Aorta (tissue), 5 donors: Measurements from ENCODE around the gene TBC1D13. TPM values are rescaled to one million over a fixed set of nuclear protein-coding genes. Genes with fewer than 3 reads are reported as not detected.
A peak's percentile ranks its signal among the peaks of the same experiment; 100 is the strongest.

Source experiments
- ATAC-seq: fragments of 200-7000 bp; cut with Tn5 transposase; one replicate; pipeline ENCODE4 v1.9.1; 2022; ENCODE audit warnings: moderate library complexity; ENCODE audit not compliant: low FRiP score
- DNase-seq, 2 donors: peaks; one replicate each; pipeline ENCODE4 v3.0.0-alpha.2; 2020
- H3K27ac ChIP-seq, 2 donors: one replicate each; pipeline ENCODE4 v1.5.1; 2013; ENCODE audit warnings: low read length in 2 of 2, mild to moderate bottlenecking in 2 of 2, moderate library complexity in 2 of 2, control low read depth in 1 of 2, inconsistent platforms in 1 of 2, low read depth in 1 of 2
- H3K27me3 ChIP-seq, 2 donors: one replicate each; pipeline ENCODE4 v1.6.1; 2013; ENCODE audit warnings: control low read depth in 1 of 2, low read length in 1 of 2, mild to moderate bottlenecking in 1 of 2, moderate library complexity in 1 of 2; ENCODE audit not compliant: insufficient read depth in 2 of 2, control insufficient read depth in 1 of 2
- H3K36me3 ChIP-seq, 2 donors: one replicate each; pipeline ENCODE4 v1.6.1; 2013; ENCODE audit warnings: control low read depth in 1 of 2, low read length in 1 of 2, mild to moderate bottlenecking in 1 of 2; ENCODE audit not compliant: insufficient read depth in 2 of 2, control insufficient read depth in 1 of 2
- H3K4me1 ChIP-seq, 2 donors: one replicate each; pipeline ENCODE4 v1.6.1; 2013; ENCODE audit warnings: low read length in 2 of 2, control low read depth in 1 of 2, mild to moderate bottlenecking in 1 of 2, moderate library complexity in 1 of 2; ENCODE audit not compliant: insufficient read depth in 2 of 2, control insufficient read depth in 1 of 2
- H3K4me3 ChIP-seq, 2 donors: one replicate each; pipeline ENCODE4 v1.5.1; 2013; ENCODE audit warnings: low read length in 2 of 2, control low read depth in 1 of 2, mild to moderate bottlenecking in 1 of 2
- H3K9me3 ChIP-seq: one replicate; pipeline ENCODE4 v1.6.1; 2013; ENCODE audit warnings: mild to moderate bottlenecking, low read length; ENCODE audit not compliant: control insufficient read depth
- WGBS, 2 donors: extraction: QIAGEN DNeasy Blood & Tissue Kit; methylation state at CpG; one replicate each; pipeline ENCODE4 v1.1.7; 2013; 5-methylcytosine and 5-hydroxymethylcytosine counted together
- intact Hi-C, 2 donors: fragments of 100-400 bp; cut with DNase I; formaldehyde crosslinking; loops; one replicate each; pipeline versions ENCODE4 v1.14.2 to v1.15.0; 2022
- polyA plus RNA-seq, 2 donors: library from polyadenylated mRNA; stranded (reverse); fragments of 200-250 nt; gene quantifications; one replicate each; pipeline ENCODE4 v1.2.3, GENCODE V29; 2013
- total RNA-seq, 2 donors: library from RNA; stranded (reverse); fragmentation: NEBNext Ultra II Directional; extraction: Animal tissue kit (Norgen Biotek cat#: 25700); gene quantifications; one replicate each; pipeline ENCODE4 v1.2.1, GENCODE V29; 2021
- donor health status: healthy with polysubstance abuse.
- donor health status: Bipolar disorder and iron deficiency.
- donor health status: DM: no; HTN: no; CAD: no.
- donor health status: DM: no; HTN: no; CAD: no.
- donor health status: DM: yes; HTN: yes; CAD: no.

TBC1D13 gene
- total and polyA plus RNA-seq, 4 donors, result 9.0 to 27.7 (median 22.6) TPM

DNA sequence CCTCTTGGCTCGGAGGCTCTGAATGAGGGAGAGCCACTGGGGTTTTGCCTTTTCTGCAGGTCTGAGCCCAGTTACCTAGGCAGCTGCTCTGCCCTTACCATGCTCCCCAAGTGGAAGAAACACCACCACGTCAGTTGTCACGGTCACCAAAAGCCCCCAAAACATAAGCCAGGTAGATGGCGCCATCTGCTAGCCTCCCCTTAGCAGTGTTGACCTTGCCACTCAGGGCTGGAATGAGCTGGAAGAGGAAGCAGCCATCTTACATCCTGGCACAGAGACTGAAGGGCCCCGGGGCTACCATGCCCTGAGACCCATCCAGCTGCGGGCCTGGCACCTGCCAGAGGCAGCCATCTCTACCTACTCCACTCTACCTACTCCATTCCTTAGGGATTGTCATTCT, 22.7 kb upstream of the TBC1D13 start:
- 74 to 85% methylated on average over 6 of the region's 6 CpGs for WGBS, 2 donors
- DNase-seq, result no peak
- H3K9me3 ChIP-seq, result no peaks in the 10 kb centered on the region
- no peak overlapping the region for H3K4me3 ChIP-seq
- no peaks in the 10 kb centered on the region for H3K4me1 ChIP-seq
- H3K36me3 ChIP-seq, result no peaks in the 10 kb centered on the region
- intact Hi-C loops, result no loop called here
- H3K27me3 ChIP-seq, result no peaks in the 10 kb centered on the region
- no peak for ATAC-seq
- no peak overlapping the region for H3K27ac ChIP-seq

DNA sequence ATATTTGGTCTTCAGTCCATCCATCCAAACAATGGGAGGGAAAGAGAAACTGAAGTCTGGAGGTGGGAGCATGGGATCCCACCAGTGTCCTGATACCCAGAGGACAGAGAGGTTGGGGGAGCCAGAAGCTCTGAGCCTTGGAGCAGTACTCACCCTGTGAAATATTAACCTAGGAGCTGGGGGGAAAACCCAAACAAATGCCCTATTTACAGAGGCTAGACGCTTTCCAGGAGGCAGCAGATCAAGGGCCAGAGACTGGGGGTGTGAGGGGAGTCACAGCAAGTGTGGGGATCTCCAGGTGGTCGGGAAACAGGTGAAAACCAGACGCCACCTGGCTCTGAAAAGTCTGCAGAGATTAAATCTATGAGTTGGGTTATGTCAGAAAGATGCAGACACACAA, 21.6 kb upstream of the TBC1D13 start:
- H3K4me3 ChIP-seq, result no peak overlapping the region

DNA sequence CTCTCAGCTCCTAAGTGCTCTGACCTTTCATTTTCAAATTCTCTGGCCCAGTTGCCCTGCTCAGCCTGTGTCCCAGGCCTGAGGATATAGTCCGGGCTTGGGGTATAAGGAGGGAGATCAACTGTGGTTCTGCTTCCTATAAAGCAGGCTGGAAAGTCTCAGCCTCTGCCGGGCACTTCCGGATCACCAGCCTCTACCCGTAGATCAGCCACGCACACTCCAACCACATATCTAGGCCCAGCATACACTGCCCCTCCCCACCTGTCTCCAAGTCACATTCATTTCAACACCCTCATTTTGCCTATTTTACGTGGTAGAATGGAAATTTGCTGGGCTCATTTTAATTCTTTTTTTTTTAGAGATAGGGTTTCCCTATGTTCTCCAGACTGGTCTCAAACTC, 18.4 kb upstream of the TBC1D13 start:
- no peaks in the 10 kb centered on the region for H3K4me1 ChIP-seq
- H3K36me3 ChIP-seq, result no peaks in the 10 kb centered on the region
- no peak for ATAC-seq
- WGBS, 2 donors, result 80 to 83% methylated on average over 6 of the region's 6 CpGs
- DNase-seq, result no peak
- no peaks in the 10 kb centered on the region for H3K9me3 ChIP-seq
- intact Hi-C loops, result no loop called here
- no peak overlapping the region for H3K27ac ChIP-seq
- no peaks in the 10 kb centered on the region for H3K27me3 ChIP-seq
- no peak overlapping the region for H3K4me3 ChIP-seq

More for the DNA sequence above, 21.6 kb upstream of the TBC1D13 start:
- Histone ChIP-seq H3K27ac (no peak overlapping the region), H3K4me1 (no peaks in the 10 kb centered on the region), H3K9me3 (no peaks in the 10 kb centered on the region), H3K36me3 (no peaks in the 10 kb centered on the region), H3K27me3 (no peaks in the 10 kb centered on the region)
- intact Hi-C loops, result no loop called here
- ATAC-seq (no peak), DNase-seq (no peak)
- WGBS, 2 donors, result 84 to 85% methylated on average over 3 of the region's 3 CpGs

DNA sequence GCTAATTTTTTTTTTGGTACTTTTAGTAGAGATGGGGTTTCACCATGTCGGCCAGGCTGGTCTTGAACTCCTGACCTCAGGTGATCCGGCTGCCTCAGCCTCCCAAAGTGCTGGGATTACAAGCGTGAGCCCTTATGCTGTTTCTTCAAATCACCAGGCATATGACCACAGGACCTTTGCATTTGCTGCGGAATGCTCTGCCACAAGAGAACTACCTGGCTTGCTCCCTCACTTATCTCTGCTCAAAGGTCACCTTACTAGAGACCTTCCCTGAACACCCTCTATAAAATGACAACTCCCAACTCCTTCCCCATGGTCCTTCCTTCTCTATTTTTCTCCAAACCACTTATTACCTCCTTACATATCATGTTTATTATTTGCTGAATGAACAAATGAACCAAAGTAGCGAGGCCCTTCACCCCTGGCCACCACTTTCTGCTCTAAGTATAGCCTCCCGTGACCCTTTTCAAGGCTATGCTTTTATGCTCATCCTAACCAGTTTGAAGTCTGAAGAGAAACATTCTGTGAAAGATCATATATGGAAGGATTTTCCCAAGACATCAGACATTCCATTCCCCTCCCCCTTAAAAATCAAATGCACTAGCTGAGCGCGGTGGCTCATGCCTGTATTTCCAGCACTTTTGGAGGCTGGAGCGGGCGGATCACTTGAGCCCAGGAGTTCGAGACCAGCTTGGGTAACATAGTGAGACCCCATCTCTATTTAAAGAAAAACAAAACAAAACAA, 16.6 kb upstream of the TBC1D13 start:
- DNase-seq (peak in 1 of 2 donors; percentile 21), ATAC-seq (no peak)
- H3K4me1 ChIP-seq, result no peaks in the 10 kb centered on the region
- 68 to 71% methylated on average over 11 of the region's 11 CpGs for WGBS, 2 donors
- H3K4me3 ChIP-seq, result peak overlapping the region; percentile 60 to 85
- no peak overlapping the region for H3K27ac ChIP-seq
- H3K27me3 ChIP-seq, result no peaks in the 10 kb centered on the region
- intact Hi-C loops, result no loop called here
- no peaks in the 10 kb centered on the region for H3K36me3 ChIP-seq
- no peaks in the 10 kb centered on the region for H3K9me3 ChIP-seq

DNA sequence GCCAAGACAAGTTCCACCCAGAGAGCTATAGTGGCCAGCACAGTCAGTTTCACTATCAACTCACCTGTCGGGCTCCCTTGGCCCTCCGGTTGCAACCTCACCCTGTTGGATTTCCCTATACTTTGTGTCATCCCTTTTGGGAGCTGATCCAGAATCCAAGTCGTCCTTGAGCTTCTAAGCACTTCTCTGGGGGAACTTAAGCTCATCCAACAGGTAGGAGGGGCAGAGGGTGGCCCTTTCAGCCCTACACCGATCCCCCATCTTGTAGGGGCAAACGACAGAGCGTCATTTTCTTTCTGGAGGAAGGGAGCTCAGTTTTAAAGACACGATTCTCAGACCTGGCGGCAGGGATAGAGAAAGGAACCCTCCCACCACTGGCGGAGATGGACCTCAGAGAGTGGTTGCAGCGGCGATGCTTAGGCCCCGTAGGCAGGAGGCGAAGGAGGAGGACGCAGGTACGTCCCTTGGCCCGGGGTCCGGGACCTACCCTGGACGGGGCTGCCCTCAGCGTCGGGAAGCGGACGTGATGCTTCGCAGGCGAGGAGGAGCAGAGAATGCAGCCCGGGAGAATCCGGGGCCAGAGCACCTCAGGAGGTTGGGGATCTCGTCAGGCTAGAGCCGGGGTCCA, 15.8 kb upstream of the TBC1D13 start:
- ATAC-seq, result peak; percentile 54
- H3K4me1 ChIP-seq, result no peaks in the 10 kb centered on the region
- H3K4me3 ChIP-seq, result peak overlapping the region; percentile 60 to 85
- no peaks in the 10 kb centered on the region for H3K27me3 ChIP-seq
- 1% methylated on average over 25 to 28 of the region's 28 CpGs for WGBS, 2 donors
- peak in 1 of 2 donors; percentile 78 for DNase-seq
- H3K27ac ChIP-seq, result peak overlapping the region in 1 of 2 donors; percentile 49
- no peaks in the 10 kb centered on the region for H3K9me3 ChIP-seq
- H3K36me3 ChIP-seq, result no peaks in the 10 kb centered on the region
- intact Hi-C loops, result no loop called here

DNA sequence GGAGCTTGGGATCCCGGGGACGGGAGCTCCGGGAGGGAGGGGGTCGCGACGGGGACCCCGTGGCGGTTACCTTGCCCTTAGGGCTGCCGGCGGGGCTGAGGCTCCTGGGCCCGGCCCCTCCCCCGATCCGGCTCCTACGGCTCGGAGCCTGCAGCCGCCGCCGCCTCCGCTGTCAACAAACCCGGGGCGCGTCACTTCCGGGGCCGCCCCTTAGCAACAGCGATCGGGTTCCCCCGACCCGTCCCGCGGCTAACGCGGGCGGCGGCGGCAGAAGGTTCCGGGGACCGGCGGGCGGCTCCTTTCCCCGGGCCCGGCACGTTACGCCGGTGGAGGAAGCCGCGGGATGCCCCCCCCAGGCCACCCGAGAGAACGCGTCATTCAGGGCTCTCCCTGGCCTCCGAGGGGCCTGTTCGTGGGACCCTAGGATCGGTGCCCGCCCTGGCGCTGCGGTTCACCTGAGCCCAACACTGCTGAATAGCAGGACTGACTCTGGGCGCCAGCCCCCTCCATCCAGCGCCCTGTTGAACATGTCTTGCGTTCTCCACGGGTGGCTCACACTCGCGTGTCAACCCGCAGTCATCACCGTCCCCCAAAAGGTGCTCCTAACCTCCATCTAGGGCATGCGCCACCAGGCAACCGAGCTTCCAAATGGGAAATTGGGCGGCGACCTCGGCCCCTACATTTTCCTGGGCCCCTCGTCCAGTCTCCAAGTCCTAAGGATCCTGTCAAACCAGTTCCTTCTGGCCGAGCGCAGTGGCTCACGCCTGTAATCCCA, 15.1 kb upstream of the TBC1D13 start, which contains the start of gene ZER1:
Gene ZER1, minus strand, starts transcription at position 183 of the 775 bp plus-strand sequence. CDS start 16,362 bp downstream, outside the sequence.
- peak; percentile 99 for ATAC-seq

DNA sequence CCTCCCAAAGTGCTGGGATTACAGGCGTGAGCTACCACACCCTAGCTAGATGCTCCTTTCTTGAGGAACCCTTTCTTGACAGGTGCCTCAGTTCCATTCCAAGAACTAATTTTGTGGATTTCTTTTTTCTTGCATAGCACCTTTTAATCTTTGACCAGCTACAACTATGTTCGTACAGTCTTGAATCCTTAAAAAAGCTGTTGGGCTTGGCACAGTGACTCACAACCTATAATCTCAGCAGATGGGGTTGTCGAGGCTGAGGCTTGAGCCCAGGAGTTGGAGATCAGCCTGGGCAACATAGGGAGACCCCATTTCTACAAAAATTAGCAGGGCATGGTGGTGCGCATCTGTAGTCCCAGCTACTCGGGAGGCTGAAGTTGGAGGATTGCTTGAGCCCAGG, 14.0 kb upstream of the TBC1D13 start:
- no peaks in the 10 kb centered on the region for H3K36me3 ChIP-seq
- intact Hi-C loops, result loop anchor here in 1 of 2 donors (2.0 kb wide), 1 partner anchor 14 kb away; the partner anchor contains the start of gene TBC1D13

More for the DNA sequence above, 15.1 kb upstream of the TBC1D13 start, which contains the start of gene ZER1:
- Histone ChIP-seq H3K4me3 (peak within 1 kb of the TSS; percentile 60 to 85), H3K27ac (peak within 1 kb of the TSS; percentile 10 to 92), H3K27me3 (no peaks in the 10 kb centered on the region), H3K9me3 (no peaks in the 10 kb centered on the region), H3K4me1 (no peaks in the 10 kb centered on the region), H3K36me3 (no peaks in the 10 kb centered on the region)
- DNase-seq, result peak; percentile 95 to 98
- WGBS, 2 donors, result 1% methylated on average over 42 to 72 of the region's 72 CpGs
- intact Hi-C loops, result loop anchor here (1.0 to 2.0 kb wide), 2 partner anchors 15 kb away; partner anchors contain the start of gene TBC1D13 (in 2 of the 2)

DNA sequence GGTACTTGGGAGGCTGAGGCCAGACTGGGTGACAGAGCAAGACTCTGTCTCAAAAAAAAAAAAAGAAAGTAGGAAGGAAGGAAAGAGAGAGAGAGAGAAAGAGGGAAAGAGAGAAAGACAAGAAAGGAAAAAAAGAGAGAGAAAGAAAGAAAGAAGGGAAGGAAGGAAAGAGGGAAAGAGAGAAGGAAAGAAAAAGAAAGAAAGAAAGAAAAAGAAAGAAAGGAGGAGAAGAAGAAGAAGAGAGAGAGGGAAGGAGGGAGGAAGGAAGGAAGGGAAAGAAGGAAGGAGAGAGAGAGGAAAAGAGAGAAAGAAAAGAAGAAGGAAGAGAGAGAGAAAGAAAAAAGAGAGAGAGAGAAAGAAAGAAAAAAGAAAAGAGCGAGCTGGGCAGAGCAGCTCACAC, 12.2 kb upstream of the TBC1D13 start:
- H3K4me1 ChIP-seq, result no peaks in the 10 kb centered on the region
- WGBS, 2 donors, result 87 to 90% methylated on average over 1 of the region's 1 CpG
- H3K27ac ChIP-seq, result no peak overlapping the region
- no peak overlapping the region for H3K4me3 ChIP-seq
- intact Hi-C loops, result no loop called here
- ATAC-seq (no peak), DNase-seq (no peak)
- no peaks in the 10 kb centered on the region for H3K9me3 ChIP-seq
- no peaks in the 10 kb centered on the region for H3K27me3 ChIP-seq
- no peaks in the 10 kb centered on the region for H3K36me3 ChIP-seq

More for the DNA sequence above, 14.0 kb upstream of the TBC1D13 start:
- Histone ChIP-seq H3K9me3 (no peaks in the 10 kb centered on the region), H3K27ac (no peak overlapping the region), H3K4me3 (no peak overlapping the region), H3K27me3 (no peaks in the 10 kb centered on the region), H3K4me1 (no peaks in the 10 kb centered on the region)
- DNase-seq, result no peak
- WGBS, 2 donors, result 71 to 74% methylated on average over 5 of the region's 5 CpGs
- ATAC-seq, result no peak
